WTC11 (cell line): Measurements from ENCODE around the gene KLF13. TPM values are rescaled to one million over a fixed set of nuclear protein-coding genes. Genes with fewer than 3 reads are reported as not detected.

Experiments used
- ATAC-seq: fragments of 200-7000 bp; cut with Tn5 transposase; 2 replicates; pipeline ENCODE4 v1.10.0; 2021; ENCODE audit warnings: mild to moderate bottlenecking, moderate library complexity
- CTCF ChIA-PET: fragments of 300-600 bp; sonication (Branson Sonifier 250); formaldehyde crosslinking; loops from one replicate; lab custom pipeline; 2021; ENCODE audit warnings: antibody characterized with exemption; lab: Charles Lee
- POLR2A ChIA-PET: fragments of 350-600 bp; sonication (Branson Sonifier 250); formaldehyde crosslinking; loops from one replicate; lab custom pipeline; 2021; ENCODE audit warnings: antibody characterized with exemption; lab: Charles Lee
- DNase-seq: peaks from one replicate; pipeline ENCODE4 v3.0.0; 2021; ENCODE audit warnings: low spot score
- H3K27ac Mint-ChIP-seq: 2 replicates; pipeline ENCODE4 v1.8.0; 2021; ENCODE audit warnings: mixed read lengths
- H3K27me3 Mint-ChIP-seq: 2 replicates; pipeline ENCODE4 v1.8.0; 2021; ENCODE audit warnings: low read depth, mild to moderate bottlenecking, moderate library complexity, mixed read lengths
- H3K36me3 Mint-ChIP-seq: 2 replicates; pipeline ENCODE4 v1.8.0; 2021; ENCODE audit warnings: mixed read lengths
- H3K4me1 Mint-ChIP-seq: 2 replicates; pipeline ENCODE4 v1.8.0; 2022; ENCODE audit warnings: mixed read lengths
- H3K4me3 Mint-ChIP-seq: 2 replicates; pipeline ENCODE4 v1.8.0; 2021; ENCODE audit warnings: mild to moderate bottlenecking, moderate library complexity, mixed read lengths
- H3K9me3 Mint-ChIP-seq: 2 replicates; pipeline ENCODE4 v1.8.0; 2021; ENCODE audit warnings: mixed read lengths
- CBFB ChIP-seq: sonication (generic); formaldehyde crosslinking; IDR thresholded peaks from 2 replicates; pipeline ENCODE4 v1.8.1; 2022; ENCODE audit warnings: mild to moderate bottlenecking, low read depth, missing genetic modification reagents
- ETV6 ChIP-seq: sonication (generic); formaldehyde crosslinking; IDR thresholded peaks from 2 replicates; pipeline ENCODE4 v1.8.1; 2022; ENCODE audit warnings: mild to moderate bottlenecking, missing genetic modification reagents
- JUN ChIP-seq: sonication (generic); formaldehyde crosslinking; IDR thresholded peaks from 2 replicates; pipeline ENCODE4 v1.8.0; 2023; ENCODE audit warnings: mild to moderate bottlenecking, missing genetic modification reagents
- KAT7 ChIP-seq: sonication (generic); formaldehyde crosslinking; IDR thresholded peaks from 2 replicates; pipeline ENCODE4 v1.8.1; 2023; ENCODE audit warnings: missing genetic modification reagents, mild to moderate bottlenecking, borderline replicate concordance
- NFE2L1 ChIP-seq: sonication (generic); formaldehyde crosslinking; IDR thresholded peaks from 2 replicates; pipeline ENCODE4 v1.8.1; 2023; ENCODE audit warnings: missing genetic modification reagents
- NR1H2 ChIP-seq: sonication (generic); formaldehyde crosslinking; IDR thresholded peaks from 2 replicates; pipeline ENCODE4 v1.9.0; 2021; ENCODE audit warnings: mild to moderate bottlenecking, moderate library complexity, missing genetic modification reagents
- NR2C2 ChIP-seq: sonication (generic); formaldehyde crosslinking; IDR thresholded peaks from 2 replicates; pipeline ENCODE4 v1.8.0; 2022; ENCODE audit warnings: mild to moderate bottlenecking, missing genetic modification reagents
- PRRX2 ChIP-seq: fragments of 250-450 bp; sonication (Bioruptor Pico); IDR thresholded peaks from 2 replicates; pipeline ENCODE4 v1.8.0; 2021; ENCODE audit warnings: mild to moderate bottlenecking
- ZNF263 ChIP-seq: sonication (generic); formaldehyde crosslinking; IDR thresholded peaks from 2 replicates; pipeline ENCODE4 v1.8.1; 2022; ENCODE audit warnings: low read depth, mild to moderate bottlenecking, moderate library complexity, missing genetic modification reagents
- total RNA-seq: library from RNA; stranded (reverse); gene quantifications from 3 replicates; pipeline ENCODE4 v1.2.3, GENCODE V29; 2021
- TF ChIP-seq, protein P1 (sequence below): sonication (generic); formaldehyde crosslinking; IDR thresholded peaks from 2 replicates; pipeline ENCODE4 v1.8.1; 2022; ENCODE audit warnings: mild to moderate bottlenecking, missing genetic modification reagents, moderate library complexity, borderline replicate concordance
- TF ChIP-seq, protein P2 (sequence below): sonication (generic); formaldehyde crosslinking; IDR thresholded peaks from 2 replicates; pipeline ENCODE4 v1.8.1; 2023; ENCODE audit warnings: mild to moderate bottlenecking, missing genetic modification reagents, moderate library complexity
- TF ChIP-seq, protein P3 (sequence below): sonication (generic); formaldehyde crosslinking; IDR thresholded peaks from 2 replicates; pipeline ENCODE4 v1.8.0; 2022; ENCODE audit warnings: mild to moderate bottlenecking, missing genetic modification reagents
- TF ChIP-seq, protein P4 (sequence below): fragments of 250-450 bp; sonication (Bioruptor Pico); IDR thresholded peaks from 2 replicates; pipeline ENCODE4 v1.9.0; 2021; ENCODE audit warnings: mild to moderate bottlenecking
- TF ChIP-seq, protein P5 (sequence below): sonication (generic); formaldehyde crosslinking; IDR thresholded peaks from 2 replicates; pipeline ENCODE4 v1.8.0; 2022; ENCODE audit warnings: mild to moderate bottlenecking, missing genetic modification reagents
- TF ChIP-seq, protein P6 (sequence below): fragments of 250-450 bp; sonication (Bioruptor Pico); IDR thresholded peaks from 2 replicates; pipeline ENCODE4 v1.9.0; 2021; ENCODE audit warnings: mild to moderate bottlenecking, borderline replicate concordance
- TF ChIP-seq, protein P7 (sequence below): sonication (generic); formaldehyde crosslinking; IDR thresholded peaks from 2 replicates; pipeline ENCODE4 v1.8.1; 2023; ENCODE audit warnings: mild to moderate bottlenecking, missing genetic modification reagents, moderate library complexity

The KLF13 gene
- total RNA-seq, 1 experiment from 2014 or later: 38.1 TPM

DNA sequence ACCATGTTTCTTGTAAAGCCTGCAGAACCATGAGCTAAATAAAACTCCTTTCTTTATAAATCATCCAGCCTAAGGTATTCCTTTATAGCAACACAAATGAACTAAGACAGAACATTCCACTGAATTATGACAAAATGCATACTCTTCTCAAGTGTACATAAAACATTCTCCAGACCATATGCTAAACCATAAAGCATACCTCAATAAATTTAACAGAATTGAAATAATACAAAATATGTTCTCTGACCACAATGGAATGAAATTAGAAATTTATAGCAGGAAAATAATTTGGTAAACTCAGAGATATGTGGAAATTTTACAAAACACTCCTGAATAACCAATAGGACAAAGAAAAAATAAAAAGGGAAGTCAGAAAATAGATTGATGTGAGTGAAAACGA lies 88.6 kb downstream of the KLF13 start:
- ATAC-seq (no peak), DNase-seq (no peak)
- TF ChIP-seq, protein P1, sequence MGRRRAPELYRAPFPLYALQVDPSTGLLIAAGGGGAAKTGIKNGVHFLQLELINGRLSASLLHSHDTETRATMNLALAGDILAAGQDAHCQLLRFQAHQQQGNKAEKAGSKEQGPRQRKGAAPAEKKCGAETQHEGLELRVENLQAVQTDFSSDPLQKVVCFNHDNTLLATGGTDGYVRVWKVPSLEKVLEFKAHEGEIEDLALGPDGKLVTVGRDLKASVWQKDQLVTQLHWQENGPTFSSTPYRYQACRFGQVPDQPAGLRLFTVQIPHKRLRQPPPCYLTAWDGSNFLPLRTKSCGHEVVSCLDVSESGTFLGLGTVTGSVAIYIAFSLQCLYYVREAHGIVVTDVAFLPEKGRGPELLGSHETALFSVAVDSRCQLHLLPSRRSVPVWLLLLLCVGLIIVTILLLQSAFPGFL: no peak
- TF ChIP-seq NR1H2 (CRISPR knock-in tag) (no peak), NFE2L1 (no peak), PRRX2 (CRISPR knock-in tag) (no peak), ZNF263 (CRISPR knock-in tag) (no peak), ETV6 (no peak), KAT7 (CRISPR knock-in tag) (no peak)
- TF ChIP-seq, protein P2, sequence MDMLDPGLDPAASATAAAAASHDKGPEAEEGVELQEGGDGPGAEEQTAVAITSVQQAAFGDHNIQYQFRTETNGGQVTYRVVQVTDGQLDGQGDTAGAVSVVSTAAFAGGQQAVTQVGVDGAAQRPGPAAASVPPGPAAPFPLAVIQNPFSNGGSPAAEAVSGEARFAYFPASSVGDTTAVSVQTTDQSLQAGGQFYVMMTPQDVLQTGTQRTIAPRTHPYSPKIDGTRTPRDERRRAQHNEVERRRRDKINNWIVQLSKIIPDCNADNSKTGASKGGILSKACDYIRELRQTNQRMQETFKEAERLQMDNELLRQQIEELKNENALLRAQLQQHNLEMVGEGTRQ: no peak
- TF ChIP-seq, protein P3, sequence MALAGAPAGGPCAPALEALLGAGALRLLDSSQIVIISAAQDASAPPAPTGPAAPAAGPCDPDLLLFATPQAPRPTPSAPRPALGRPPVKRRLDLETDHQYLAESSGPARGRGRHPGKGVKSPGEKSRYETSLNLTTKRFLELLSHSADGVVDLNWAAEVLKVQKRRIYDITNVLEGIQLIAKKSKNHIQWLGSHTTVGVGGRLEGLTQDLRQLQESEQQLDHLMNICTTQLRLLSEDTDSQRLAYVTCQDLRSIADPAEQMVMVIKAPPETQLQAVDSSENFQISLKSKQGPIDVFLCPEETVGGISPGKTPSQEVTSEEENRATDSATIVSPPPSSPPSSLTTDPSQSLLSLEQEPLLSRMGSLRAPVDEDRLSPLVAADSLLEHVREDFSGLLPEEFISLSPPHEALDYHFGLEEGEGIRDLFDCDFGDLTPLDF (CRISPR knock-in tag): no peak
- H3K36me3 Mint-ChIP-seq: peaks cover 13% of the 10 kb centered on the region
- H3K4me3 Mint-ChIP-seq: no peak overlapping the region
- ChIA-PET CTCF (interaction anchor here (0.6 to 1.2 kb wide), 2 partner anchors 20 to 200 kb away, joined by 4 read pairs; no protein-coding TSS in a partner anchor), POLR2A (no interaction called here)
- peaks cover 21% of the 10 kb centered on the region for H3K9me3 Mint-ChIP-seq
- no peak overlapping the region for H3K27ac Mint-ChIP-seq
- H3K4me1 Mint-ChIP-seq: peaks cover 8% of the 10 kb centered on the region
- no peaks in the 10 kb centered on the region for H3K27me3 Mint-ChIP-seq

DNA sequence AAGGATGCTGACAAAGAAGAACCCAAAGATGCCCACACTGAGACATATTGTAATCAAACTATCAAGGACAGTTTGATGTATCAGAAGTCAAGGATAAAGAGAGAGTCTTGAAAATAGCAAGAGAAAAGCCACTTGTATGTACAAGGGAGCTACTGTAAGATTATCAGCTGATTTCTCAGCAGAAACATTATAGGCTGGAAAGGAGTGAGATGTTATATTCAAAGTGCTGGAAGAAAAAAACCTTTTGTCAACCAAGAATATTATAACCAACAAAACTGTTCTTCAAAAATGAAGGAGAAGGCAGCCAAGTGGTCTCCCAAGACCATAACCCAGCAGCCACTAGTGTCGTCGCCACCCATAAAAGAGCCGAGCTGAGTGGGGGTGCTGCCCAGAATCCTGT lies 93.2 kb downstream of the KLF13 start:
- ATAC-seq: no peak
- POLR2A ChIA-PET: no interaction called here
- H3K27me3 Mint-ChIP-seq: no peaks in the 10 kb centered on the region; the same call in 1 of the 2 replicates
- TF ChIP-seq JUN (CRISPR knock-in tag): no peak
- TF ChIP-seq, protein P4, sequence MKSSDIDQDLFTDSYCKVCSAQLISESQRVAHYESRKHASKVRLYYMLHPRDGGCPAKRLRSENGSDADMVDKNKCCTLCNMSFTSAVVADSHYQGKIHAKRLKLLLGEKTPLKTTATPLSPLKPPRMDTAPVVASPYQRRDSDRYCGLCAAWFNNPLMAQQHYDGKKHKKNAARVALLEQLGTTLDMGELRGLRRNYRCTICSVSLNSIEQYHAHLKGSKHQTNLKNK: no peak
- TF ChIP-seq, protein P5, sequence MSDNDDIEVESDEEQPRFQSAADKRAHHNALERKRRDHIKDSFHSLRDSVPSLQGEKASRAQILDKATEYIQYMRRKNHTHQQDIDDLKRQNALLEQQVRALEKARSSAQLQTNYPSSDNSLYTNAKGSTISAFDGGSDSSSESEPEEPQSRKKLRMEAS (CRISPR knock-in tag): no peak
- TF ChIP-seq CBFB (CRISPR knock-in tag): no peak
- TF ChIP-seq, protein P6, sequence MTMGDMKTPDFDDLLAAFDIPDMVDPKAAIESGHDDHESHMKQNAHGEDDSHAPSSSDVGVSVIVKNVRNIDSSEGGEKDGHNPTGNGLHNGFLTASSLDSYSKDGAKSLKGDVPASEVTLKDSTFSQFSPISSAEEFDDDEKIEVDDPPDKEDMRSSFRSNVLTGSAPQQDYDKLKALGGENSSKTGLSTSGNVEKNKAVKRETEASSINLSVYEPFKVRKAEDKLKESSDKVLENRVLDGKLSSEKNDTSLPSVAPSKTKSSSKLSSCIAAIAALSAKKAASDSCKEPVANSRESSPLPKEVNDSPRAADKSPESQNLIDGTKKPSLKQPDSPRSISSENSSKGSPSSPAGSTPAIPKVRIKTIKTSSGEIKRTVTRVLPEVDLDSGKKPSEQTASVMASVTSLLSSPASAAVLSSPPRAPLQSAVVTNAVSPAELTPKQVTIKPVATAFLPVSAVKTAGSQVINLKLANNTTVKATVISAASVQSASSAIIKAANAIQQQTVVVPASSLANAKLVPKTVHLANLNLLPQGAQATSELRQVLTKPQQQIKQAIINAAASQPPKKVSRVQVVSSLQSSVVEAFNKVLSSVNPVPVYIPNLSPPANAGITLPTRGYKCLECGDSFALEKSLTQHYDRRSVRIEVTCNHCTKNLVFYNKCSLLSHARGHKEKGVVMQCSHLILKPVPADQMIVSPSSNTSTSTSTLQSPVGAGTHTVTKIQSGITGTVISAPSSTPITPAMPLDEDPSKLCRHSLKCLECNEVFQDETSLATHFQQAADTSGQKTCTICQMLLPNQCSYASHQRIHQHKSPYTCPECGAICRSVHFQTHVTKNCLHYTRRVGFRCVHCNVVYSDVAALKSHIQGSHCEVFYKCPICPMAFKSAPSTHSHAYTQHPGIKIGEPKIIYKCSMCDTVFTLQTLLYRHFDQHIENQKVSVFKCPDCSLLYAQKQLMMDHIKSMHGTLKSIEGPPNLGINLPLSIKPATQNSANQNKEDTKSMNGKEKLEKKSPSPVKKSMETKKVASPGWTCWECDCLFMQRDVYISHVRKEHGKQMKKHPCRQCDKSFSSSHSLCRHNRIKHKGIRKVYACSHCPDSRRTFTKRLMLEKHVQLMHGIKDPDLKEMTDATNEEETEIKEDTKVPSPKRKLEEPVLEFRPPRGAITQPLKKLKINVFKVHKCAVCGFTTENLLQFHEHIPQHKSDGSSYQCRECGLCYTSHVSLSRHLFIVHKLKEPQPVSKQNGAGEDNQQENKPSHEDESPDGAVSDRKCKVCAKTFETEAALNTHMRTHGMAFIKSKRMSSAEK: no peak
- TF ChIP-seq NR2C2 (CRISPR knock-in tag): no peak
- TF ChIP-seq, protein P7, sequence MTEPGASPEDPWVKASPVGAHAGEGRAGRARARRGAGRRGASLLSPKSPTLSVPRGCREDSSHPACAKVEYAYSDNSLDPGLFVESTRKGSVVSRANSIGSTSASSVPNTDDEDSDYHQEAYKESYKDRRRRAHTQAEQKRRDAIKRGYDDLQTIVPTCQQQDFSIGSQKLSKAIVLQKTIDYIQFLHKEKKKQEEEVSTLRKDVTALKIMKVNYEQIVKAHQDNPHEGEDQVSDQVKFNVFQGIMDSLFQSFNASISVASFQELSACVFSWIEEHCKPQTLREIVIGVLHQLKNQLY (CRISPR knock-in tag): no peak
- TF ChIP-seq, all 79 proteins: peak for 0
- Mint-ChIP-seq H3K9me3 (peaks cover 46% of the 10 kb centered on the region), H3K4me1 (peaks cover 6% of the 10 kb centered on the region), H3K4me3 (no peak overlapping the region), H3K27ac (no peak overlapping the region), H3K36me3 (peaks cover 22% of the 10 kb centered on the region)
- no peak for DNase-seq
- CTCF ChIA-PET: interaction anchor here (1.4 to 1.6 kb wide), 2 partner anchors 9 to 15 kb away, joined by 4 read pairs; no protein-coding TSS in a partner anchor
